NT2/D1 (cell line): ENCODE results near the gene PODXL.

ENCODE experiments used
- SUZ12 ChIP-seq: IDR thresholded peaks from 2 replicates; pipeline ENCODE4 v1.6.1; 2011; ENCODE audit not compliant: insufficient read length, insufficient read depth; ENCODE audit errors: extremely low read depth
- YY1 ChIP-seq: IDR thresholded peaks from 2 replicates; pipeline ENCODE4 v1.6.1; 2011; ENCODE audit not compliant: insufficient read length, insufficient read depth
- ZNF274 ChIP-seq: IDR thresholded peaks from 2 replicates; pipeline ENCODE4 v1.6.1; 2011; ENCODE audit warnings: mild to moderate bottlenecking, low read depth, low read length

DNA sequence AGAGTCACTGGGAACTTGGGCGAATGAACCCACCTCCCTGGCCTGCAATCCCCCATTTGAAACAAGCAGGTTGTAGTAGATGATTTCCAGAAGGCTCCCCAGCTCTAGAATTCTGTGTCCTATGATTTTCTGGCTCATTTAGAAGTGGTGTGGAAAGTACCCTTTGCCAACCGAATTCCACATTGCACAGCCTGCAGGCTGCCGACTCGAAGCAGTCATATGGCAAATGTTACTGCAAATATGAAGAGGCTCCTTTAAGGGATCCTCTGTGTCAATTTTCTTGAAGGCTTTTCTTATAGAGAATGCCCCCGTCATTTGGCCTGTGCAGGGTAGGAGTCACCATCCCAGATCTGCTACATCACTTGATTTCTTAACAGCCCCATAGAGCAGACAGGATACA is 5.6 kb downstream of the PODXL start:
- TF ChIP-seq SUZ12 (no peak), YY1 (no peak), ZNF274 (no peak)
